Mammary epithelial cell (primary cell): Measurements from ENCODE around the gene ICAM4.

Source experiments
- CTCF ChIP-seq, 2 donors: IDR thresholded peaks in 1 of 2; conservative IDR thresholded peaks in 1 of 2; 2 replicates each; pipeline ENCODE4 v1.5.1; 2011 to 2012; ENCODE audit warnings: inconsistent platforms in 2 of 2, low read length in 2 of 2, mild to moderate bottlenecking in 2 of 2, control low read depth in 1 of 2, low read depth in 1 of 2; ENCODE audit not compliant: insufficient read depth in 1 of 2; ENCODE audit errors: extremely low read depth in 1 of 2
- EZH2 ChIP-seq: IDR thresholded peaks from 2 replicates; pipeline ENCODE4 v1.6.1; 2012; ENCODE audit warnings: low read length, inconsistent platforms, borderline replicate concordance

DNA sequence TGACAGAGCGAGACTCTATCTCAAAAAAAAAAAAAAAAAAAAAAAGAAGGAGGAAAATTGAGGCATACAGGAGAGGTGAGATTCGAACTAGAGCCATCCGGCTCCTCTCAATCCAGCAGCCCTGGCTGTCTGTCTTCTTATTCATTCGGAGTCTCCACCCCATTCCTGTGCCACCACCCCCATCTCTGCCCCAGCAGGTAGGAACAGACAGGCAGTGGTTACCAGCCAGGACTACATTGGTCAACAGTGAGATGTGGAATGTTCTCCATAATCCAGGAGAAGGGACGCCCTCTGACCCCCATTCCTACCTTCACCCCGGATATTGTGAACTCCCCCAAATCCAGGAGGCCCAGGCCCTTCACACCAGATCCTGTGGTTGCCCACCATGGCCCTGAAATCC, 49.1 kb upstream of the ICAM4 start:
- TF ChIP-seq CTCF (conservative IDR thresholded peaks at IDR 0.05 in 1 of 2, IDR thresholded peaks at IDR 0.05 in 1 of 2; ENCODE audit: extremely low read depth in 1 of 2, insufficient read depth in 1 of 2, low read depth in 1 of 2, low read length in 2 of 2) (no peak), EZH2 (no peak)
